Right ventricle myocardium superior (tissue), 1 donor: ENCODE results near the gene GOLGA6L10. TPM values are rescaled to one million over a fixed set of nuclear protein-coding genes. Genes with fewer than 3 reads are reported as not detected.
"Not testable (repeated sequence)": the region's sequence is repeated elsewhere in the genome, so short reads cannot be mapped to it uniquely, and the experiment has no call there.

Experiments used
- ATAC-seq: fragments of 200-7000 bp; cut with Tn5 transposase; one replicate; pipeline ENCODE4 v1.9.1; 2020; ENCODE audit warnings: mild to moderate bottlenecking; ENCODE audit not compliant: poor library complexity
- DNase-seq: peaks from one replicate; pipeline ENCODE4 v3.0.0-alpha.2; 2020
- intact Hi-C: fragments of 100-400 bp; cut with DNase I; formaldehyde crosslinking; loops from one replicate; pipeline ENCODE4 v1.11.2; 2022
- total RNA-seq: library from RNA; stranded (reverse); fragmentation: NEBNext Ultra II Directional; extraction: Animal tissue kit (Norgen Biotek cat#: 25700); gene quantifications from one replicate; pipeline ENCODE4 v1.2.1, GENCODE V29; 2021
- donor health status: DM: no; HTN: yes; CAD: no; lungs with severe emphysema.

The GOLGA6L10 gene
- total RNA-seq, 1 donor from 2014 or later, result 0.11 TPM

- intact Hi-C loops, result no loop called here
- no peak for DNase-seq
- no peak for ATAC-seq
Observed at GRCh38 chr15:82307714-82308081, 41.6 kb downstream of the GOLGA6L10 start.

- intact Hi-C loops, result no loop called here
- DNase-seq, result no peak
- no peak for ATAC-seq
Observed at GRCh38 chr15:82306791-82307713, 42.2 kb downstream of the GOLGA6L10 start.

- intact Hi-C loops, result no loop called here
- no peak for DNase-seq
Observed at GRCh38 chr15:82305621-82306048, 43.6 kb downstream of the GOLGA6L10 start.

GRCh38 chr15:82304778-82305090 is 44.5 kb downstream of the GOLGA6L10 start:
- DNase-seq, result no peak

More at GRCh38 chr15:82305621-82306048, 43.6 kb downstream of the GOLGA6L10 start:
- ATAC-seq, result no peak

GRCh38 chr15:82303956-82304777 is 45.1 kb downstream of the GOLGA6L10 start:
- DNase-seq (no peak), ATAC-seq (no peak)
- intact Hi-C loops, result no loop called here

More at GRCh38 chr15:82304778-82305090, 44.5 kb downstream of the GOLGA6L10 start:
- intact Hi-C loops, result no loop called here
- ATAC-seq, result no peak

GRCh38 chr15:82301296-82302016 is 47.8 kb downstream of the GOLGA6L10 start:
- intact Hi-C loops, result no loop called here
- no peak for DNase-seq

GRCh38 chr15:82300883-82301282 is 48.4 kb downstream of the GOLGA6L10 start:
- intact Hi-C loops, result no loop called here
- ATAC-seq, result no peak
- no peak for DNase-seq

More at GRCh38 chr15:82301296-82302016, 47.8 kb downstream of the GOLGA6L10 start:
- no peak for ATAC-seq

- peak; percentile 54 for ATAC-seq
- DNase-seq, intact Hi-C loops: not testable (repeated sequence)
Observed at GRCh38 chr15:82300326-82300725, 48.9 kb downstream of the GOLGA6L10 start.

GRCh38 chr15:82299511-82299914 is 49.8 kb downstream of the GOLGA6L10 start:
- intact Hi-C loops, DNase-seq, ATAC-seq: not testable (repeated sequence)

- DNase-seq (no peak), ATAC-seq (peak; percentile 24)
- intact Hi-C loops, result no loop called here
Observed at GRCh38 chr15:82298520-82298919, 50.8 kb downstream of the GOLGA6L10 start.

GRCh38 chr15:82298032-82298431 is 51.2 kb downstream of the GOLGA6L10 start:
- DNase-seq, result no peak
- ATAC-seq, result no peak
- intact Hi-C loops, result no loop called here

- intact Hi-C loops, result no loop called here
- no peak for ATAC-seq
- DNase-seq, result no peak
Observed at GRCh38 chr15:82297546-82297945, 51.7 kb downstream of the GOLGA6L10 start.

GRCh38 chr15:82294061-82294690 is 55.1 kb downstream of the GOLGA6L10 start:
- DNase-seq (no peak), ATAC-seq (no peak)
- intact Hi-C loops, result no loop called here

GRCh38 chr15:82292271-82292670 is 57.0 kb downstream of the GOLGA6L10 start:
- intact Hi-C loops, result no loop called here
- no peak for DNase-seq
- ATAC-seq, result no peak

Other genes with a start within 250 kb of the GOLGA6L10 start
- 14.9 TPM for gene EFL1, start 86.7 kb downstream of the GOLGA6L10 start, total RNA-seq
- gene SAXO2, start 86.7 kb downstream of the GOLGA6L10 start, total RNA-seq, result 3.0 TPM
- gene GOLGA6L9, start 80.3 kb upstream of the GOLGA6L10 start, total RNA-seq, result 1.0 TPM
- 707 TPM for gene RPS17, start 191.0 kb upstream of the GOLGA6L10 start, total RNA-seq